K562 (cell line): ENCODE measurements around the gene FIBP. TPM values are rescaled to one million over a fixed set of nuclear protein-coding genes. Genes with fewer than 3 reads are reported as not detected.
A peak's percentile ranks its signal among the peaks of the same experiment; 100 is the strongest.

Experiments used
- CBX5 ChIP-seq: IDR thresholded peaks from 2 replicates; pipeline ENCODE4 v1.6.1; 2014; ENCODE audit warnings: low read depth, borderline replicate concordance
- CREB5 ChIP-seq: fragments of 250-450 bp; sonication (Bioruptor Pico); IDR thresholded peaks from 2 replicates; pipeline ENCODE4 v1.5.0; 2020; ENCODE audit warnings: mild to moderate bottlenecking
- GABPB2 ChIP-seq: fragments of 250-450 bp; sonication (Bioruptor Pico); conservative IDR thresholded peaks from 2 replicates; pipeline ENCODE4 v1.5.1; 2021; ENCODE audit warnings: mild to moderate bottlenecking
- GATAD2A ChIP-seq: fragments of 450-650 bp; IDR thresholded peaks from 2 replicates; pipeline ENCODE4 v1.6.1; 2017
- JUND ChIP-seq, 2 experiments: IDR thresholded peaks; 2 replicates in 1 of 2; 3 replicates in 1 of 2; pipeline ENCODE4 v1.6.1; 2011; ENCODE audit warnings: borderline replicate concordance in 2 of 2, low read depth in 2 of 2, low read length in 2 of 2, improper control_type of control experiment in 1 of 2, missing biosample characterization in 1 of 2, missing genetic modification characterization in 1 of 2, missing genetic modification reagents in 1 of 2
- L3MBTL2 ChIP-seq: fragments of 450-650 bp; IDR thresholded peaks from 2 replicates; pipeline ENCODE4 v1.6.1; 2016; ENCODE audit warnings: mild to moderate bottlenecking, moderate library complexity
- MYC ChIP-seq, 2 experiments: fragments of 250-450 bp in 1 of 2; sonication (Bioruptor Pico) in 1 of 2; IDR thresholded peaks; 2 replicates each; pipeline versions ENCODE4 v1.5.1 to v1.6.1; 2012 to 2021; ENCODE audit warnings: low read depth in 2 of 2, borderline replicate concordance in 1 of 2, improper control_type of control experiment in 1 of 2, low read length in 1 of 2, mild to moderate bottlenecking in 1 of 2, moderate library complexity in 1 of 2
- NR2C1 ChIP-seq, 2 experiments: fragments of 450-650 bp; IDR thresholded peaks; 2 replicates each; pipeline ENCODE4 v1.6.1; 2017; ENCODE audit warnings: mild to moderate bottlenecking in 2 of 2, antibody characterized with exemption in 1 of 2, inconsistent platforms in 1 of 2, missing compliant biosample characterization in 1 of 2, missing genetic modification characterization in 1 of 2
- PRDM10 ChIP-seq: fragments of 450-650 bp; IDR thresholded peaks from 2 replicates; pipeline ENCODE4 v1.6.1; 2018; ENCODE audit not compliant: partially characterized antibody
- PRMT5 ChIP-seq: sonication (generic); formaldehyde crosslinking; IDR thresholded peaks from 2 replicates; pipeline ENCODE4 v1.5.0; 2020; ENCODE audit warnings: missing genetic modification reagents
- SREBF1 ChIP-seq: fragments of 150-350 bp; IDR thresholded peaks from 2 replicates; pipeline ENCODE4 v1.6.1; 2014; ENCODE audit warnings: antibody characterized with exemption, low read depth, low read length, borderline replicate concordance
- SRSF7 ChIP-seq: fragments of 200-400 bp; formaldehyde crosslinking; optimal IDR thresholded peaks from 2 replicates; pipeline ENCODE3; 2017; ENCODE audit warnings: mild to moderate bottlenecking, low read depth, low read length
- TRIM28 ChIP-seq: fragments of 450-650 bp; IDR thresholded peaks from 2 replicates; pipeline ENCODE4 v1.6.1; 2017
- ZNF253 ChIP-seq: fragments of 250-450 bp; sonication (Bioruptor Pico); conservative IDR thresholded peaks from 2 replicates; pipeline ENCODE4 v1.6.1; 2021; ENCODE audit warnings: mild to moderate bottlenecking
- ZNF277 ChIP-seq: fragments of 250-450 bp; sonication (Bioruptor Pico); IDR thresholded peaks from 2 replicates; pipeline ENCODE4 v1.8.0; 2022; ENCODE audit warnings: inconsistent platforms, mild to moderate bottlenecking, moderate library complexity, borderline replicate concordance
- ZNF583 ChIP-seq: fragments of 250-450 bp; sonication (Bioruptor Pico); IDR thresholded peaks from 2 replicates; pipeline ENCODE4 v1.4.0; 2020
- ZNF639 ChIP-seq, 2 experiments: fragments of 200-800 bp in 1 of 2; sonication (Bioruptor generic) in 1 of 2; sonication (generic) in 1 of 2; formaldehyde crosslinking in 1 of 2; IDR thresholded peaks in 1 of 2; conservative IDR thresholded peaks in 1 of 2; 2 replicates each; pipeline versions ENCODE4 v1.5.0 to v1.6.1; 2016 to 2020; ENCODE audit warnings: missing compliant biosample characterization in 1 of 2, missing genetic modification characterization in 1 of 2, missing genetic modification reagents in 1 of 2
- ZNF76 ChIP-seq: fragments of 250-450 bp; sonication (Bioruptor Pico); IDR thresholded peaks from 2 replicates; pipeline ENCODE4 v1.4.0; 2020; ENCODE audit warnings: mild to moderate bottlenecking, moderate library complexity, borderline replicate concordance
- polyA plus RNA-seq, 8 experiments: library from polyadenylated mRNA; depleted of rRNA in 4 of 8; stranded (reverse) in 5 of 8; unstranded in 3 of 8; fragments of >200 nt; fragmentation: Nextera tagmentation in 2 of 8; fragmentation: Illumina TruSeq in 1 of 8; extraction: Ambion mirVana in 2 of 8; extraction: Trizol in 1 of 8; gene quantifications; 2 replicates each; pipeline versions ENCODE4 v1.2.1 to v1.2.3, GENCODE V29; 2011 to 2014; ENCODE audit warnings: inconsistent platforms in 1 of 8, missing spikeins in 1 of 8
- total RNA-seq, 7 experiments: library from RNA; depleted of rRNA in 6 of 7; stranded (reverse); fragments of >200 nt in 6 of 7; fragmentation: Illumina TruSeq in 2 of 7; extraction: Trizol in 2 of 7; gene quantifications; 2 replicates each; pipeline versions ENCODE4 v1.2.1 to v1.2.3, GENCODE V29; 2011 to 2021; ENCODE audit warnings: low replicate concordance in 1 of 7

The FIBP gene
- total and polyA plus RNA-seq, 9 of the 15 experiments (the other 6 are each of a cell fraction or from before 2014, with no cell fraction given): 41.2 to 79.2 (median 48.6) TPM

GRCh38 chr11:65857853-65858680, 30.2 kb downstream of the FIBP start, which contains the start of gene CFL1 (continued):
- TF ChIP-seq ZNF639 (CRISPR knock-in tag; conservative IDR thresholded peaks at IDR 0.05 in 1 of 2, IDR thresholded peaks at IDR 0.05 in 1 of 2) (peak in 1 of 2 experiments; percentile 84; a peak in 2 of 4 replicates), SREBF1 (no peak; the same call in 1 of the 2 replicates), GATAD2A (no peak), JUND (IDR thresholded peaks at IDR 0.05; ENCODE audit: borderline replicate concordance, low read depth, low read length) (peak; percentile 38; the same call in 1 of the 2 replicates), JUND (tag; IDR thresholded peaks at IDR 0.05; ENCODE audit: borderline replicate concordance, low read depth, low read length) (no peak; the same call in 2 of the 3 replicates), CBX5 (no peak), MYC (IDR thresholded peaks at IDR 0.05; ENCODE audit: low read depth, low read length) (no peak; the same call in 1 of the 2 replicates), MYC (CRISPR knock-in tag; IDR thresholded peaks at IDR 0.05; ENCODE audit: borderline replicate concordance, low read depth) (no peak), PRDM10 (peak; percentile 53), ZNF76 (CRISPR knock-in tag) (no peak), ZNF583 (CRISPR knock-in tag) (no peak), TRIM28 (no peak; the same call in 1 of the 2 replicates), CREB5 (CRISPR knock-in tag) (no peak), SRSF7 (no peak), GABPB2 (no peak), PRMT5 (CRISPR knock-in tag) (no peak), ZNF277 (CRISPR knock-in tag) (no peak), ZNF253 (CRISPR knock-in tag) (no peak), L3MBTL2 (no peak; the same call in 1 of the 2 replicates), NR2C1 (IDR thresholded peaks at IDR 0.05) (no peak), NR2C1 (tag; IDR thresholded peaks at IDR 0.05) (peak; percentile 76)
